GM18519 (cell line): ENCODE results near the gene DIAPH1.

Experiments
- ATAC-seq: cut with Tn5 transposase; IDR thresholded peaks from one replicate; pipeline ENCODE4 v1.9.1; 2021; ENCODE audit warnings: mild to moderate bottlenecking, moderate library complexity; ENCODE audit not compliant: unreplicated experiment, low FRiP score

DIAPH1 gene

GRCh38 chr5:141487131-141487530 is 131.7 kb downstream of the DIAPH1 start:
- ATAC-seq = no peak

DNA sequence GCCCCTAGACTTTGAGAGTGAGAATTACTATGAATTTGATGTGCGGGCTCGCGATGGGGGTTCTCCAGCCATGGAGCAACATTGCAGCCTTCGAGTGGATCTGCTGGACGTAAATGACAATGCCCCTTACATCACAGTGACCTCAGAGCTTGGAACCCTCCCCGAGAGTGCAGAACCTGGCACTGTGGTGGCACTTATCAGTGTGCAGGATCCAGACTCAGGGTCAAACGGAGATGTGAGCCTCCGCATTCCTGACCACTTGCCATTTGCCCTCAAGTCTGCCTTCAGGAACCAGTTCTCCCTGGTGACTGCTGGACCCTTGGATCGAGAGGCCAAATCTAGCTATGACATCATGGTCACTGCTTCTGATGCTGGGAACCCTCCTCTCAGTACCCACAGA is 132.7 kb downstream of the DIAPH1 start:
- no peak for ATAC-seq

- no peak for ATAC-seq
These were observed 133.3 kb downstream of the DIAPH1 start for GRCh38 chr5:141485321-141486055.

DNA sequence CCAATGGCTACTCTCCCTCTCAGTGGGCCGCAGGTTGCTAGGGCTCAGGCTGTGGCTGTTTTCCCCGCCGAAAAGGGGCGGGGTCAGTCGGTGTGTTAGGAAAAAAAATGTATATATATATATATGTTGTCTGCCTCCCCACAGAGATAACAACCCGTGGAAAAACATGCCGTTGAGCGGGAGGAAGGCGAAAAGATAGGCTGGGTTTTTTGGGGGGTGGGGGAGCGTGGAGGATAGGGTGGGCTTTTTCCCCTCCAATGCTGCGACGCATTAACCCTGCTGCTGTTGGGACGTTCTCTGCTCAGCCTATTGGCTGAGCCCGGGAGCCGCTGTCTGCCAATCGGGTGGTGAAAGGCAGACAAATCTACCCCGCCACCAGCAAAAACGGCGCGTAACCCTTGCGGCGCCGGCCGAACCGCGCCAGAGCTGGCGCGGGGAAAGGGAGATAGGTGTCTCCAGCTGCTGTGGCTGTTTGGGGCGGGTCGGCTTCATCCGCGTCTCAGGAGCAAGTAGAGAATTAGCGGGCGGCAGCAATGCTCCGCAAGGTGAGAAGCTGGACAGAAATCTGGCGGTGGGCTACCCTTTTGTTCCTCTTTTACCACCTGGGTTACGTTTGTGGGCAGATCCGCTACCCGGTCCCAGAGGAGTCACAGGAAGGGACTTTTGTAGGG is 134.0 kb downstream of the DIAPH1 start, which contains the start of gene PCDHGC4:
TSS of gene PCDHGC4 (plus strand) at position 390 of the 671 bp plus-strand sequence. CDS start at position 534, 144 bp downstream.
- no peak for ATAC-seq

GRCh38 chr5:141484310-141484640 is 134.5 kb downstream of the DIAPH1 start:
- ATAC-seq = no peak

- no peak for ATAC-seq
These were observed 134.9 kb downstream of the DIAPH1 start for GRCh38 chr5:141483902-141484301.

GRCh38 chr5:141479776-141480175 is 139.0 kb downstream of the DIAPH1 start:
- no peak for ATAC-seq

DNA sequence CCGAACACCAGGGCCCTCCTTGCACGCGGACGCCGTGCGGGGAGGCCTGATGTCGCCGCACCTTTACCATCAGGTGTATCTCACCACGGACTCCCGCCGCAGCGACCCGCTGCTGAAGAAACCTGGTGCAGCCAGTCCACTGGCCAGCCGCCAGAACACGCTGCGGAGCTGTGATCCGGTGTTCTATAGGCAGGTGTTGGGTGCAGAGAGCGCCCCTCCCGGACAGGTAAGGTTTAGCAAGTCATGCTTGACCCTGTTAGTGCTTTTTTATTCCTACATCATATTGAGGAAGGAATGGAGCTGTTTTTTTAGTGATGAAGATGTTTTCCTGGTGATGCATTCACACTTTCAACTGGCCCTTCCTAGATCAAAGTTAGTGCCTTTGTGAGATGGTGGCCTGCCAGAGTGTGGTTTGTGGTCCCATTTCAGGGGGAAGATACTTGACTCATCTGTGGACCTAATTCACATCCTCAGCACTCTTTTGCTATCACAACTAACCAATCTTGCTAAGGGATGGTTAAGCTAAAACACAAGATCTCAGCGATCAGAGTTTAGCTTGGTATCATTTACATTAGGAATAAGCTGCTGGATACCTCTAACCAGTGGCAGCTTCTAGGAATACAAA is 140.4 kb downstream of the DIAPH1 start:
- no peak for ATAC-seq

DNA sequence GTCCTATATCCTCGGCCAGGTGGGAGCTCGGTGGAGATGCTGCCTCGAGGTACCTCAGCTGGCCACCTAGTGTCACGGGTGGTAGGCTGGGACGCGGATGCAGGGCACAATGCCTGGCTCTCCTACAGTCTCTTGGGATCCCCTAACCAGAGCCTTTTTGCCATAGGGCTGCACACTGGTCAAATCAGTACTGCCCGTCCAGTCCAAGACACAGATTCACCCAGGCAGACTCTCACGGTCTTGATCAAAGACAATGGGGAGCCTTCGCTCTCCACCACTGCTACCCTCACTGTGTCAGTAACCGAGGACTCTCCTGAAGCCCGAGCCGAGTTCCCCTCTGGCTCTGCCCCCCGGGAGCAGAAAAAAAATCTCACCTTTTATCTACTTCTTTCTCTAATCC is 141.0 kb downstream of the DIAPH1 start:
- no peak for ATAC-seq

GRCh38 chr5:141477044-141477575 is 141.7 kb downstream of the DIAPH1 start:
- ATAC-seq = no peak

DNA sequence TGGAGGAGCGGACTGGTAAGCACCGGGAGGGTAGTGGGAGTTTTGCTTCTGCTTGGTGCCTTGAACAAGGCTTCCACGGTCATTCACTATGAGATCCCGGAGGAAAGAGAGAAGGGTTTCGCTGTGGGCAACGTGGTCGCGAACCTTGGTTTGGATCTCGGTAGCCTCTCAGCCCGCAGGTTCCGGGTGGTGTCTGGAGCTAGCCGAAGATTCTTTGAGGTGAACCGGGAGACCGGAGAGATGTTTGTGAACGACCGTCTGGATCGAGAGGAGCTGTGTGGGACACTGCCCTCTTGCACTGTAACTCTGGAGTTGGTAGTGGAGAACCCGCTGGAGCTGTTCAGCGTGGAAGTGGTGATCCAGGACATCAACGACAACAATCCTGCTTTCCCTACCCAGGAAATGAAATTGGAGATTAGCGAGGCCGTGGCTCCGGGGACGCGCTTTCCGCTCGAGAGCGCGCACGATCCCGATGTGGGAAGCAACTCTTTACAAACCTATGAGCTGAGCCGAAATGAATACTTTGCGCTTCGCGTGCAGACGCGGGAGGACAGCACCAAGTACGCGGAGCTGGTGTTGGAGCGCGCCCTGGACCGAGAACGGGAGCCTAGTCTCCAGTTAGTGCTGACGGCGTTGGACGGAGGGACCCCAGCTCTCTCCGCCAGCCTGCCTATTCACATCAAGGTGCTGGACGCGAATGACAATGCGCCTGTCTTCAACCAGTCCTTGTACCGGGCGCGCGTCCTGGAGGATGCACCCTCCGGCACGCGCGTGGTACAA is 142.5 kb downstream of the DIAPH1 start:
- peak; percentile 9 for ATAC-seq

DNA sequence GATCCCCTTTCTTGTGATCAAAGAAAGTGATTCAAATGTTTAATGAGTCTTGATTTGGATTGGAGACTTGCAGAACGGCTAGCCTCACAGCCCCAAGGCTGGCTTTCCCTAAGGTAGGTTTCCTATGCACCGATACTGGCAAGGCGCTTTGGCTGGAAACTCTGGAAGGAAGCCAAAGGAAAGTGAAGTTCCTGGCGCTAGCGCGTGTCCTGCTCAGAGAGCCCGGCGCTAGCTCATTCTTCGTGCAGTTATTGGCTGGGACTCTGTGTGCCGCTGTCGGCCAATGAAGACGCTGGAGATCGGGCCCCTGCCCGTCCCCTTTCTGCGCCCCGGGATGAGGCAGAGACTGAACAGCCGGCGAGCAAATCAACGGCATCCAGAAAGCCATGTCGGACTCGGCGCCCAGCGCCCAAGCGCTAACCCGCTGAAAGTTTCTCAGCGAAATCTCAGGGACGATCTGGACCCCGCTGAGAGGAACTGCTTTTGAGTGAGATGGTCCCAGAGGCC is 143.1 kb downstream of the DIAPH1 start, which contains the start of gene PCDHGC3:
TSS of gene PCDHGC3 (plus strand) at position 342 of the 507 bp plus-strand sequence. CDS start at position 493, 151 bp downstream.
- peak; percentile 98 for ATAC-seq

GRCh38 chr5:141465351-141465750 is 153.4 kb downstream of the DIAPH1 start:
- ATAC-seq = no peak
